ENCODE data around the gene DHCR7. TPM values are rescaled to one million over a fixed set of nuclear protein-coding genes. Genes with fewer than 3 reads are reported as not detected.

DHCR7 gene
- total and polyA plus RNA-seq, 4 experiments from 2014 or later = 15.3 to 18.0 (median 16.9) TPM

GRCh38 chr11:71406681-71407080, 41.5 kb downstream of the DHCR7 start:
- H3K4me3 Mint-ChIP-seq = no peak overlapping the region
- Histone ChIP-seq H3K27ac (ENCODE audit: low read depth, low read length) (no peak overlapping the region), H3K4me1 (ENCODE audit: insufficient read depth, low read length) (no peaks in the 10 kb centered on the region), H3K36me3 (ENCODE audit: insufficient read depth, low read length) (no peaks in the 10 kb centered on the region), H3K4me3 (ENCODE audit: low read length in 2 of 2) (no peak overlapping the region), H3K9me3 (ENCODE audit: control insufficient read depth in 1 of 2, low read length in 2 of 2) (no peaks in the 10 kb centered on the region), H3K27me3 (ENCODE audit: insufficient read depth, low read length) (no peaks in the 10 kb centered on the region)
- peaks cover 0 to 14% (median 1%) of the 10 kb centered on the region in 8 donors for H3K9me3 Mint-ChIP-seq
- intact Hi-C loops (cut with micrococcal nuclease) = no loop called here
- DNase-seq = no peak
- H3K4me1 Mint-ChIP-seq = peaks cover 0 to 3% (median 0%) of the 10 kb centered on the region in 4 donors
- POLR2A ChIA-PET (ENCODE audit: partially characterized antibody) = no interaction called here
- no peak overlapping the region for H3K27ac Mint-ChIP-seq
- CTCF ChIA-PET (ENCODE audit: partially characterized antibody) = no interaction called here
- no peaks in the 10 kb centered on the region for H3K36me3 Mint-ChIP-seq
- peaks cover 0 to 7% of the 10 kb centered on the region in 2 donors for H3K27me3 Mint-ChIP-seq

DNA sequence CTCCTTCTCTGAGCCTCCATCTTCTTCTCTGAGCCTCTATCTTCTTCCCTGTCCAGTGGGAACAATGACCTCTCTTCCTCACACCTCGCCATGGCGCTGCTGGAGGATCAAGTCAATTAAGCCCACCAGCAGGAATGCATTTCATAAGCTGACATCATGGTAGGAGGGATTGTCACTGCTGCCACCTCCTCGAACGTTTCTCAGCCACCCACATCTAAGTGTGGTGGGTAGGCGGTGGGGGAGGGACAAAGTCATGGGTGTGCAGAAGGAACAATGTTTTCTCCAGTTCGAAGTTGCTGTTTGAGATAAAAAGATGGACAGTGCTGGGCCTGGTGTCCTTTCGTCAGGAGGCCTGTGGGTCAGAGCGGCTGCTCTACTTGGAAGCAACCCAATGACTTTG, 44.0 kb downstream of the DHCR7 start:
- H3K4me3 Mint-ChIP-seq = no peak overlapping the region
- H3K4me3 ChIP-seq (ENCODE audit: low read length in 2 of 2) = no peak overlapping the region
- H3K9me3 Mint-ChIP-seq = peaks cover 0 to 9% (median 0%) of the 10 kb centered on the region in 8 donors
- peaks cover 0 to 5% of the 10 kb centered on the region in 2 donors for H3K27me3 Mint-ChIP-seq
- no peak overlapping the region for H3K27ac Mint-ChIP-seq
- H3K9me3 ChIP-seq (ENCODE audit: control insufficient read depth in 1 of 2, low read length in 2 of 2) = no peaks in the 10 kb centered on the region
- intact Hi-C loops (cut with micrococcal nuclease) = no loop called here
- H3K27me3 ChIP-seq (ENCODE audit: insufficient read depth, low read length) = no peaks in the 10 kb centered on the region
- ChIA-PET CTCF (ENCODE audit: partially characterized antibody) (no interaction called here), POLR2A (ENCODE audit: partially characterized antibody) (no interaction called here)
- DNase-seq = no peak
- H3K27ac ChIP-seq (ENCODE audit: low read depth, low read length) = no peak overlapping the region
- H3K36me3 Mint-ChIP-seq = no peaks in the 10 kb centered on the region
- no peaks in the 10 kb centered on the region for H3K4me1 ChIP-seq (ENCODE audit: insufficient read depth, low read length)
- H3K4me1 Mint-ChIP-seq = no peaks in the 10 kb centered on the region
- no peaks in the 10 kb centered on the region for H3K36me3 ChIP-seq (ENCODE audit: insufficient read depth, low read length)

DNA sequence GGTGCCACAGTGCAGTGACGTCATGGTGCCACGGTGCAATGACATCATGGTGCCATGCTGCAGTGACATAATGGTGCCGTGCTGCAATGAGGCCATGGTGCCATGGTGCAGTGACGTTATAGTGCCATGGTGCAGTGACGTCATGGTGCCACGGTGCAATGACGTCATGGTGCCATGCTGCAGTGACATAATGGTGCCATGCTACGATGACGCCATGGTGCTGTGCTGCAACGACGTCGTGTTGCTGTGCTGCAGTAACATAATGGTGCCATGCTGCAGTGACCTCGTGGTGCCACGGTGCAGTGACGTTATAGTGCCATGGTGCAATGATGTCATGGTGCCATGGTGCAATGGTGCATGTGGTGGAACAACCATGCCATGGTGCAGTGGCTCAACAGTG, 45.3 kb downstream of the DHCR7 start:
- Mint-ChIP-seq H3K4me1 (no peaks in the 10 kb centered on the region), H3K36me3 (no peaks in the 10 kb centered on the region), H3K4me3 (no peak overlapping the region), H3K27me3 (peaks cover 0 to 2% of the 10 kb centered on the region in 2 donors), H3K27ac (no peak overlapping the region), H3K9me3 (peaks cover 0 to 9% (median 0%) of the 10 kb centered on the region in 8 donors)
- ChIA-PET CTCF (ENCODE audit: partially characterized antibody) (no interaction called here), POLR2A (ENCODE audit: partially characterized antibody) (no interaction called here)
- intact Hi-C loops (cut with micrococcal nuclease) = no loop called here
- Histone ChIP-seq H3K36me3 (ENCODE audit: insufficient read depth, low read length) (no peaks in the 10 kb centered on the region), H3K27ac (ENCODE audit: low read depth, low read length) (no peak overlapping the region), H3K4me1 (ENCODE audit: insufficient read depth, low read length) (no peaks in the 10 kb centered on the region), H3K27me3 (ENCODE audit: insufficient read depth, low read length) (no peaks in the 10 kb centered on the region), H3K4me3 (ENCODE audit: low read length in 2 of 2) (no peak overlapping the region), H3K9me3 (ENCODE audit: control insufficient read depth in 1 of 2, low read length in 2 of 2) (no peaks in the 10 kb centered on the region)
- DNase-seq = no peak

- intact Hi-C loops (cut with micrococcal nuclease) = no loop called here
- H3K4me1 ChIP-seq (ENCODE audit: insufficient read depth, low read length) = no peaks in the 10 kb centered on the region
- ChIA-PET POLR2A (ENCODE audit: partially characterized antibody) (no interaction called here), CTCF (ENCODE audit: partially characterized antibody) (no interaction called here)
- H3K36me3 ChIP-seq (ENCODE audit: insufficient read depth, low read length) = no peaks in the 10 kb centered on the region
- no peaks in the 10 kb centered on the region for H3K9me3 ChIP-seq (ENCODE audit: control insufficient read depth in 1 of 2, low read length in 2 of 2)
- Mint-ChIP-seq H3K4me3 (no peak overlapping the region), H3K27ac (no peak overlapping the region), H3K36me3 (no peaks in the 10 kb centered on the region), H3K27me3 (peaks cover 0 to 2% of the 10 kb centered on the region in 2 donors), H3K9me3 (peaks cover 0 to 9% (median under 1%) of the 10 kb centered on the region in 8 donors), H3K4me1 (no peaks in the 10 kb centered on the region)
- no peak for DNase-seq
- H3K27ac ChIP-seq (ENCODE audit: low read depth, low read length) = no peak overlapping the region
- no peak overlapping the region for H3K4me3 ChIP-seq (ENCODE audit: low read length in 2 of 2)
- H3K27me3 ChIP-seq (ENCODE audit: insufficient read depth, low read length) = no peaks in the 10 kb centered on the region
These were observed 48.0 kb downstream of the DHCR7 start for GRCh38 chr11:71400216-71400615.

DNA sequence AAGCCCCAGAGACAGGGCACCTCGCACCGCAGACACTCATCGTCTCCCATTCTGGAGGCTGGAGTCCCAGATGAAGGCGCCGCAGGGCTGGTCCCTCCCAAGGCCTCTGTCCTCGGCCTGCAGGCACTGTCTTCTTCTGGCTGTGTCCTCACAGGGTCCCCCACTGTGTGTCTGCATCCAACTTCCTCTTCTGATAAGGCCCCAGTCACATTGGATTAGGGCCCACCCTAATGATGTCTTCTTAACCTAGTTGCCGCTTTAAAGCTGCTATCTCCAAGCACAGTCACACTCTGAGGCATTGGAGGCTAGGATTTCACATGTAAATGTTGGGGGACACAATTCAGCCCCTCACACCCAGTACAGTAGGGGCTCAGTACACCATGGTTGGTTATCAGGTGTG, 48.9 kb downstream of the DHCR7 start:
- H3K4me3 ChIP-seq (ENCODE audit: low read length in 2 of 2) = no peak overlapping the region
- peaks cover 0 to 2% of the 10 kb centered on the region in 2 donors for H3K27me3 Mint-ChIP-seq
- H3K36me3 ChIP-seq (ENCODE audit: insufficient read depth, low read length) = no peaks in the 10 kb centered on the region
- H3K27ac Mint-ChIP-seq = no peak overlapping the region
- no peaks in the 10 kb centered on the region for H3K9me3 ChIP-seq (ENCODE audit: control insufficient read depth in 1 of 2, low read length in 2 of 2)
- H3K4me1 ChIP-seq (ENCODE audit: insufficient read depth, low read length) = no peaks in the 10 kb centered on the region
- ChIA-PET POLR2A (ENCODE audit: partially characterized antibody) (no interaction called here), CTCF (ENCODE audit: partially characterized antibody) (no interaction called here)
- H3K4me1 Mint-ChIP-seq = no peaks in the 10 kb centered on the region
- intact Hi-C loops (cut with micrococcal nuclease) = no loop called here
- DNase-seq = no peak
- no peaks in the 10 kb centered on the region for H3K36me3 Mint-ChIP-seq
- no peaks in the 10 kb centered on the region for H3K27me3 ChIP-seq (ENCODE audit: insufficient read depth, low read length)
- no peak overlapping the region for H3K27ac ChIP-seq (ENCODE audit: low read depth, low read length)
- no peak overlapping the region for H3K4me3 Mint-ChIP-seq
- H3K9me3 Mint-ChIP-seq = peaks cover 0 to 9% (median under 1%) of the 10 kb centered on the region in 8 donors

DNA sequence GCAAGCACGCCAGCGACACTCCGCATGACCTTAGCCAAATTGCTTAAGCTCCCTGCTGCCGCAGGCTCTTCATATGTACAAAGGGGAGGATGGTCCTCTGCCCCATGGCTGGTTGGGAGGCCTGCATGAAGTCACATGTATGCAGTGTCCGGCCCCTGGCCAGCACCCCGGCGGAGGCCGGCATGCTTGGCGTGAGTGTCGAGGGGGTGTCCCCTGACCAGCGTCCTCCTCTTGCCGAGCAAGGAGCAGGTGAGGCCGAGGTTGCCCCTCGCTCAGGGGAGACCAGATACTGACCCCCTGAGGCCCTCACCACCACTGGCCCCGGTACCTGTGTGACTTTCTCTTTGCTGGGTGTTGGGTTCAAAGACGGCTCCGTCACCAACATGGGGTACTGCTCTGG, 50.2 kb downstream of the DHCR7 start:
- intact Hi-C loops (cut with micrococcal nuclease) = no loop called here
- no peaks in the 10 kb centered on the region for H3K4me1 Mint-ChIP-seq
- Histone ChIP-seq H3K27me3 (ENCODE audit: insufficient read depth, low read length) (no peaks in the 10 kb centered on the region), H3K27ac (ENCODE audit: low read depth, low read length) (no peak overlapping the region), H3K4me3 (ENCODE audit: low read length in 2 of 2) (no peak overlapping the region), H3K36me3 (ENCODE audit: insufficient read depth, low read length) (no peaks in the 10 kb centered on the region), H3K4me1 (ENCODE audit: insufficient read depth, low read length) (no peaks in the 10 kb centered on the region), H3K9me3 (ENCODE audit: control insufficient read depth in 1 of 2, low read length in 2 of 2) (no peaks in the 10 kb centered on the region)
- peaks cover 0 to 2% (median 0%) of the 10 kb centered on the region in 8 donors for H3K9me3 Mint-ChIP-seq
- ChIA-PET CTCF (ENCODE audit: partially characterized antibody) (no interaction called here), POLR2A (ENCODE audit: partially characterized antibody) (no interaction called here)
- no peak for DNase-seq
- no peaks in the 10 kb centered on the region for H3K36me3 Mint-ChIP-seq
- H3K4me3 Mint-ChIP-seq = no peak overlapping the region
- peaks cover 0 to 2% of the 10 kb centered on the region in 2 donors for H3K27me3 Mint-ChIP-seq
- H3K27ac Mint-ChIP-seq = no peak overlapping the region

GRCh38 chr11:71397331-71397860, 50.8 kb downstream of the DHCR7 start:
- peaks cover 0 to 2% of the 10 kb centered on the region in 2 donors for H3K27me3 Mint-ChIP-seq
- no peak for DNase-seq
- peaks cover 0 to 2% (median 0%) of the 10 kb centered on the region in 8 donors for H3K9me3 Mint-ChIP-seq
- Histone ChIP-seq H3K9me3 (ENCODE audit: control insufficient read depth in 1 of 2, low read length in 2 of 2) (no peaks in the 10 kb centered on the region), H3K4me1 (ENCODE audit: insufficient read depth, low read length) (no peaks in the 10 kb centered on the region), H3K27ac (ENCODE audit: low read depth, low read length) (no peak overlapping the region), H3K27me3 (ENCODE audit: insufficient read depth, low read length) (no peaks in the 10 kb centered on the region), H3K36me3 (ENCODE audit: insufficient read depth, low read length) (no peaks in the 10 kb centered on the region), H3K4me3 (ENCODE audit: low read length in 2 of 2) (no peak overlapping the region)
- no peak overlapping the region for H3K27ac Mint-ChIP-seq
- POLR2A ChIA-PET (ENCODE audit: partially characterized antibody) = no interaction called here
- H3K4me1 Mint-ChIP-seq = no peaks in the 10 kb centered on the region
- intact Hi-C loops (cut with micrococcal nuclease) = no loop called here
- H3K4me3 Mint-ChIP-seq = no peak overlapping the region
- H3K36me3 Mint-ChIP-seq = no peaks in the 10 kb centered on the region
- CTCF ChIA-PET (ENCODE audit: partially characterized antibody) = no interaction called here
